NCI-H345 treated with DMSO at 0.1 percent for 48 hours (cell line): ENCODE results near the gene ZNF580.

ENCODE experiments used
- DNase-seq: peaks from one replicate; lab custom pipeline; 2025; ENCODE audit not compliant: unreplicated experiment; lab: John Stamatoyannopoulos, UW

ZNF580 gene

GRCh38 chr19:55605637-55606470 is 34.9 kb upstream of the ZNF580 start, which contains the start of gene ZNF865:
Gene ZNF865 (plus strand): TSS chr19:55605647. CDS start chr19:55613619, 7,972 bp downstream.
- DNase-seq: peak; percentile 14

- no peak for DNase-seq
These were observed 34.4 kb upstream of the ZNF580 start for GRCh38 chr19:55606471-55606787.

- no peak for DNase-seq
These were observed 34.0 kb upstream of the ZNF580 start for GRCh38 chr19:55606817-55607216.

- DNase-seq: no peak
These were observed 31.5 kb upstream of the ZNF580 start for GRCh38 chr19:55609326-55609725.

- no peak for DNase-seq
These were observed 29.4 kb upstream of the ZNF580 start for GRCh38 chr19:55611300-55611982.

GRCh38 chr19:55611983-55612645 is 28.7 kb upstream of the ZNF580 start:
- DNase-seq: no peak

- no peak for DNase-seq
These were observed 27.4 kb upstream of the ZNF580 start for GRCh38 chr19:55613396-55613795.

GRCh38 chr19:55613930-55614710 is 26.7 kb upstream of the ZNF580 start:
- no peak for DNase-seq

GRCh38 chr19:55614711-55615542 is 25.9 kb upstream of the ZNF580 start:
- no peak for DNase-seq

GRCh38 chr19:55615543-55616394 is 25.0 kb upstream of the ZNF580 start:
- no peak for DNase-seq

GRCh38 chr19:55616395-55616875 is 24.4 kb upstream of the ZNF580 start:
- DNase-seq: no peak

- DNase-seq: no peak
These were observed 23.4 kb upstream of the ZNF580 start for GRCh38 chr19:55617426-55617825.

- DNase-seq: no peak
These were observed 22.4 kb upstream of the ZNF580 start for GRCh38 chr19:55618426-55618825.

GRCh38 chr19:55619286-55619685 is 21.5 kb upstream of the ZNF580 start:
- DNase-seq: no peak

- no peak for DNase-seq
These were observed 20.2 kb upstream of the ZNF580 start for GRCh38 chr19:55620410-55621204.

GRCh38 chr19:55621205-55621672 is 19.6 kb upstream of the ZNF580 start:
- no peak for DNase-seq

GRCh38 chr19:55621673-55622231 is 19.1 kb upstream of the ZNF580 start:
- no peak for DNase-seq
